GM19025 (cell line): ENCODE measurements around the gene SKI.

Source experiments
- ATAC-seq: cut with Tn5 transposase; IDR thresholded peaks from one replicate; pipeline ENCODE4 v1.9.1; 2021; ENCODE audit warnings: mild to moderate bottlenecking, low read depth, moderate library complexity; ENCODE audit not compliant: unreplicated experiment

The SKI gene

GRCh38 chr1:2345297-2346075, 117.4 kb downstream of the SKI start:
- no peak for ATAC-seq

- no peak for ATAC-seq
Observed at GRCh38 chr1:2346691-2347408, 118.7 kb downstream of the SKI start.

- no peak for ATAC-seq
Observed at GRCh38 chr1:2347409-2347785, 119.3 kb downstream of the SKI start.

- no peak for ATAC-seq
Observed at GRCh38 chr1:2347896-2348295, 119.8 kb downstream of the SKI start.

GRCh38 chr1:2348346-2349325, 120.5 kb downstream of the SKI start:
- ATAC-seq, result no peak

GRCh38 chr1:2349806-2350205, 121.7 kb downstream of the SKI start:
- ATAC-seq, result no peak

- ATAC-seq, result no peak
Observed at GRCh38 chr1:2350501-2350900, 122.4 kb downstream of the SKI start.

GRCh38 chr1:2350911-2351655, 123.0 kb downstream of the SKI start:
- ATAC-seq, result no peak

- ATAC-seq, result no peak
Observed at GRCh38 chr1:2351723-2352122, 123.6 kb downstream of the SKI start.

- ATAC-seq, result no peak
Observed at GRCh38 chr1:2352341-2352896, 124.3 kb downstream of the SKI start.

GRCh38 chr1:2352897-2353550, 124.9 kb downstream of the SKI start:
- ATAC-seq, result no peak

- no peak for ATAC-seq
Observed at GRCh38 chr1:2353551-2354438, 125.7 kb downstream of the SKI start.

GRCh38 chr1:2354511-2355372, 126.6 kb downstream of the SKI start:
- ATAC-seq, result no peak

GRCh38 chr1:2355373-2356261, 127.5 kb downstream of the SKI start:
- no peak for ATAC-seq

GRCh38 chr1:2356401-2356800, 128.3 kb downstream of the SKI start:
- no peak for ATAC-seq
